Measurements from ENCODE around the gene MIEF2.
"Not testable (repeated sequence)": the region's sequence is repeated elsewhere in the genome, so short reads cannot be mapped to it uniquely, and the experiment has no call there.

The MIEF2 gene

GRCh38 chr17:18260332-18261145, at the start of gene MIEF2:
Gene MIEF2, plus strand, starts transcription at chr17:18260662. Its CDS starts 2,059 bp downstream, at chr17:18262721.
- peak; percentile 82 for DNase-seq (ENCODE audit: extremely low read depth, low read depth)
- TF ChIP-seq CTCF (IDR thresholded peaks at IDR 0.05; ENCODE audit: low read depth, low read length), result no peak

GRCh38 chr17:18213666-18214270, 46.7 kb upstream of the MIEF2 start:
- DNase-seq (ENCODE audit: extremely low read depth, low read depth), result no peak
- TF ChIP-seq CTCF (IDR thresholded peaks at IDR 0.05; ENCODE audit: low read depth, low read length), result no peak

- not testable (repeated sequence) for DNase-seq (ENCODE audit: extremely low read depth, low read depth)
Observed at GRCh38 chr17:18216906-18217305, 43.6 kb upstream of the MIEF2 start.

GRCh38 chr17:18217412-18218015, 42.9 kb upstream of the MIEF2 start:
- peak; percentile 97 for TF ChIP-seq CTCF (IDR thresholded peaks at IDR 0.05; ENCODE audit: low read depth, low read length)
- no peak for DNase-seq (ENCODE audit: extremely low read depth, low read depth)

GRCh38 chr17:18218756-18219415, 41.6 kb upstream of the MIEF2 start:
- no peak for TF ChIP-seq CTCF (IDR thresholded peaks at IDR 0.05; ENCODE audit: low read depth, low read length)
- DNase-seq (ENCODE audit: extremely low read depth, low read depth), result no peak

GRCh38 chr17:18224053-18224386, 36.4 kb upstream of the MIEF2 start:
- TF ChIP-seq CTCF (IDR thresholded peaks at IDR 0.05; ENCODE audit: low read depth, low read length), result no peak
- no peak for DNase-seq (ENCODE audit: extremely low read depth, low read depth)

GRCh38 chr17:18224387-18225120, 35.9 kb upstream of the MIEF2 start:
- no peak for TF ChIP-seq CTCF (IDR thresholded peaks at IDR 0.05; ENCODE audit: low read depth, low read length)
- no peak for DNase-seq (ENCODE audit: extremely low read depth, low read depth)
